GM21529 (cell line): ENCODE results near the gene BLTP3A.
"Not testable (repeated sequence)": the region's sequence is repeated elsewhere in the genome, so short reads cannot be mapped to it uniquely, and the experiment has no call there.

ENCODE experiments used
- ATAC-seq: cut with Tn5 transposase; IDR thresholded peaks from one replicate; pipeline ENCODE4 v1.9.1; 2021; ENCODE audit not compliant: unreplicated experiment

The BLTP3A gene

DNA sequence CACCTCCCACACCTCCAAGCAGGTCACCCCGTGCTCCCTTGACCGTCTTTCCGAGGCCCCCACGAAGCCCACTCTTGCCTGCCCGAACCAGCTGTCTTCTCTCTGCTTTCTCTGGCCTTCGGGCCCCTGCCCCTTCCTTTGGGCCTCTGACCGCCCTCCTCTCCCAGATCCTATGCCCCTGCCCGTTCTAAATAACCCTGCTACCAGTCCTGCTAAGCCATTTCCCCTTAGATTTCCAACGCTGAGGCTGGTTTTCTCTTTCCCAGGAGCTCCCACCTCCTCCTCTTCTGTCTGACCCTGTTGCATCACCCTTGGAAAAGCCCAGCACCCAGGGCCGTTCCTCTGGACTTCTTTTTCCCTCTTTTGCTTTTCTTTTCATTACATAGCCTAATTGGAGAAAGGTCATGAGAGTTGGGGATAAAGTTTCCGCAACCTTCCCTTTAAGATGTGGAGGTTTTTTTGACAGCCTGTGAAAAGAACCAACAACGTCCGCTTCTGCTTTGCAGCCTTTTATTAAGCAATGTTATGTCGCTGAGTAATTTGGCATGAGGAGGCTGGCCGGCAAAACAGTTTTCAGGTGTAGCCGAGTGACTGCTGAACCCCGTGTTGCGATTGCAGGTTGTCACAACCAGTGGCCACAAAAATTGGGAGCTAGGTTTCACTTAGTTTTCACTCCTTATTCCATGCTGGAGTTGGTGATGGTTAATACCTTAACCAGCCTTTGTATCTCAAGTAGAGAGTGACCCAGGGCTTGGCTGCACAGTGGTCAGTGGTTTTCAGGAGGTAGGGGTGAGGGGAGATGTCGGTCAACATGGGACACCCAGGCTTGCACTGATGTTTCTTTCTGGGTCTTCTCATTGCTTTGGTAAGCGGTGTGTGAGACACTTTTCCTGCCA is 970 bp downstream of the BLTP3A start:
- no peak for ATAC-seq

GRCh38 chr6:34793877-34794276 is 2.0 kb downstream of the BLTP3A start:
- ATAC-seq, result no peak

GRCh38 chr6:34795836-34796425 is 4.0 kb downstream of the BLTP3A start:
- ATAC-seq, result no peak

GRCh38 chr6:34798057-34798456 is 6.2 kb downstream of the BLTP3A start:
- no peak for ATAC-seq

- no peak for ATAC-seq
Observed at GRCh38 chr6:34799547-34799946, 7.7 kb downstream of the BLTP3A start.

- ATAC-seq, result no peak
Observed at GRCh38 chr6:34804543-34804942, 12.7 kb downstream of the BLTP3A start.

DNA sequence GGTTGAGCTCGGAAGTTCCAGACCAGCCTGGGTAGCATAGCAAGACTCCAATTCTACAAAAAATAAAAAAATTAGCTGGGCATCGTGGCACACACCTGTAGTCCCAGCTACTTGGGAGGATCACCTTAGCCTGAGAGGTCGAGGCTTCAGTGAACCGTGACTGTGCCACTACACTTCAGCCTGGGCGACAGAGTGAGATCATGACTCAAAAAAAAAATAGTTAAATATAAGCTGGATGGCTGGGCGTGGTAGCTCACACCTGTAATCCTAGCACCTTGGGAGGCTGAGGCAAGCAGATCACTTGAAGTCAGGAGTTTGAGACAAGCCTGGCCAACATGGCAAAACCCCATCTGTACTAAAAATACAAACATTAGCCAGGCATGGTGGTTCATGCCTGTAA is 13.2 kb downstream of the BLTP3A start:
- ATAC-seq, result not testable (repeated sequence)

GRCh38 chr6:34806738-34807453 is 15.0 kb downstream of the BLTP3A start:
- ATAC-seq, result no peak

GRCh38 chr6:34808473-34808872 is 16.6 kb downstream of the BLTP3A start:
- not testable (repeated sequence) for ATAC-seq

- ATAC-seq, result not testable (repeated sequence)
Observed at GRCh38 chr6:34809419-34809818, 17.5 kb downstream of the BLTP3A start.

DNA sequence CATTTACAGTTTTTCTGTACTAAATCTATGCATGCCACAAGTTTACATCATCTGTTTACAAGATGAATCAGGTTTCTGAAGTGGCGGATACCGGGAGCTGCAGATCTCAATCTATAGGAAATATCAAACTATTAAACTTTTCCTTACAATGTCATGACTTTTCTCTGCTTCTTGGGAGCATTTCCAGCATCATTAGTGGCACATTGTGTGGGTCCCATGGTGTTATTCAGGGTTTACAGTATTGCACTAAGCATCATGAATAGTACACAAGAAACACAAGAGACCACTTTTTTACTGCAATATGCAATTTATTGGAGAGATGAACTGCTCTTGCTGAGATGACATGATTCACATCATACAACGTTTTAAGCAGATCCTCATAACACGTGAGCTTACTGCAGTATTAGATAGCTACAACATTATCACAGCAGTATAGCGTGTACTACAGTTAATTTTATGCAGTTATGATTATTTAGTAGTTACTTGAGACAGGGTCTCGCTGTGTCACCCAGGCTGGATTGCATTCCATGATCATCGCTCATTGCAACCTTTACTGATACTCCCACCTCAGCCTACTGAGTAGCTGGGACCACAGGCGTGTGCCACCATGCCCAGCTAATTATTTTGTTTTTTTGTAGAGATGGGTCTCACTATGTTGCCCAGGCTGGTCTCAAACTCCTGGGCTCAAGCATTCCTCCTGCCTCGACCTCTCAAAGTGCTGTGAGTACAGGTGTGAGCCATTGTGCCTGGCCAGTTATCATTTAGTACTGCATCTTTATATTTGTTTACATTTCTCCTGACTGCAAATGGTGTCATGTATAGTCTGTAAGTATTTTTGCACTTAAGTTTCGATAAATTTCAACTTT is 18.4 kb downstream of the BLTP3A start:
- ATAC-seq, result no peak

DNA sequence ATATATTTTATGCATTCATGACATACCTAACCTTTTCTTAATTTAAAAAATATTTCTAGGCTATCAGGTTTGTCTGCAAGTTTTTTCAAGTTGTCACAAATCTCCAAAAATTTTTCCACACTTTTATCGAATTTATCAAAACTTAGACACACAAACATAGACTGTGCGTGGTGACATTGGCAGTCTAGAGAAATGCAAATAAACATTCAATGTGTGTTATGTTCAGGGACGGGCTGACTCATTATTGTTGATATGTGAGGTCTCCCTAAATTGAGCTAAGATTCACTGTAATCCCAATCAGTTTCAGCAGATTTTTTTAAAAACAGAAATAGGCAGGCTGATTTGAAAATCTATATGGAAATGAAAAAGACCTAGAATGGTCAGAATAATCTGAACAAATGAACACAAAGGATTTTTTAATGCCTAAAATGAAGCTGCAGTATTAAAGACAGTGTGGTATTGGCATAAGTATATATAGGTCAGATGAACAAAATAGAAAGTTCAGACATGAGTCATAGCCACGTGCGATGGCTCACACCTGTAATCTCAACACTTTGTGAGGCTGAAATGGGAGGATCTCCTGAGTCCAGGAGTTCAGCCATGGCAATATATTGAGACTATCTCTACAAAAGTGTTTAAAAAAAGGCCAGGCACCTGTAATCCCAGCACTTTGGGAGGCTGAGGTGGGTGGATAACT is 19.2 kb downstream of the BLTP3A start:
- ATAC-seq, result peak; percentile 90

DNA sequence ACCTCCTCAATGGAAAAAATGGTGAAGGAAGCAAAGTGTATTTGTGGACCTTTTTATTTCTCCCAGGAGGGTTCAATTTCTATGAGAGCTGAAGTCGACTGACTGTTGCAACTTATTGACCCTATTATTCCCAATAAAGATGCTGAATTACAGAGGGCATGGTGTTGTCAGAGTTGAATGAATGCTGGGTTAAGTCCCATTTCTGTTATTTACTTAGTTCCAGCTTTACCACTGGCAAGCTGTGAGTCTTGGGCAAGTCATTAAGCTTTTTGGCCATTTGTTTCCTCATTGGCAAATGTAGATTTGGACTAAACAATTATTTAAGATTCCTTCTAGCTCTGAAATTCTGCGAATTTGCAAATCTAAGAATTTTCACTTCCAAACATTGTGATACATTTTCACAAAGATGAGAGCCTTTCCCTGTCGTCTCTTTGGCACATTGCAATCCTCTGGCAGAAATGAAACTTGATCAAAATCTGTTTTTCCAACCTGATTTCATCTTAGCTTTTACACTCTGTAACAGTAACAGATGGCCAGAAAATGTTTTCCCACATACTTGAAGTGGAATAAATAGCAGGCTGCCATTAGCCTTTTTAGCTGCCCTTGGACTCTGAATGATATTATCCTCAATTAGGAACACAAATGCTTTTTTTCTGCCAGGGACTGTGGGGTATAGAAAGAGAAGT is 21.3 kb downstream of the BLTP3A start:
- ATAC-seq, result no peak

GRCh38 chr6:34816635-34817301 is 24.9 kb downstream of the BLTP3A start:
- no peak for ATAC-seq

DNA sequence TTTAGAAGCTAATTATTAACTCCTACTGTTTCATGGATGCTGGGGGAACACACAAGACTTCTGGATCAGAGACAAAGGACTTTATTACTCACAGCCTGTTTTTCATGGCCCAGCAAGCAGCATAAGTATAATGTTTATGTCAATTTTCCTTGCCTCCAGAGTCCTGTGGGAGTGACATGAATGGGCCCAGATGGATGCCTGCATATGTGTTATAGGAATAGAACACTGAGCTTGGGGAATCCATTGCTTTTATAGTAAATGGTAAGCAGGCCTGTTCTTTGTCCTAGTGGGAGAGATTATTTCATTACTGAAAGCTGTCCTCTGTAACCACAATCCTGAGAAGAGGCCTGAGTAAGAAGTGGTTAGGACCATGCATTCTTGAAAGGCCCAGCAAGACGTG is 25.6 kb downstream of the BLTP3A start:
- ATAC-seq, result no peak

DNA sequence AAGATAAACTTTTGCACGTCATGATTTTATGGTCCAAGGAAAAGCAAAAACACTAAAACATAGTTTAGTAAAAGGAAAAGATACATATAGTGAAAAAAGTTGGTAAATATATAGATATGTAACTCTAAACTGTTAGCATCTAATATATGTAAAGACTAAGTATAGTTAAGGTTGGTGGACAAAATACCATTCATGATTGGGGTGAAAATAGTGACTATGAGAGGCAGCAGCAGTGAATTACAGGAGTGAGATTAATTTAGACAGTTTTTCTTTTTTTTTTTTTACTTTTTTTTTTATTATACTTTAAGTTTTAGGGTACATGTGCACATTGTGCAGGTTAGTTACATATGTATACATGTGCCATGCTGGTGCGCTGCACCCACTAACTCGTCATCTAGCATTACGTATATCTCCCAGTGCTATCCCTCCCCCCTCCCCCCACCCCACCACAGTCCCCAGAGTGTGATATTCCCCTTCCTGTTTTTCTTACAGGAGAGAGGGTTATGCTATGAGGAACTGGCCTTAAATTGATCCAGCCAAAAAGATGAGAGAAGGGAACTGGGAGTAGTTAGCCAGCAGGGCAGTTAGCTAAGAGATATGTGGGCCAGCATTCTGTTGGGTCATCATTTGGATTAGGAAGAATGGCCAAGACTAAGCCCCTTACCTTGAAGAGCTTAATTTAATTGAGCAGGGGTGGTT is 27.1 kb downstream of the BLTP3A start:
- not testable (repeated sequence) for ATAC-seq

DNA sequence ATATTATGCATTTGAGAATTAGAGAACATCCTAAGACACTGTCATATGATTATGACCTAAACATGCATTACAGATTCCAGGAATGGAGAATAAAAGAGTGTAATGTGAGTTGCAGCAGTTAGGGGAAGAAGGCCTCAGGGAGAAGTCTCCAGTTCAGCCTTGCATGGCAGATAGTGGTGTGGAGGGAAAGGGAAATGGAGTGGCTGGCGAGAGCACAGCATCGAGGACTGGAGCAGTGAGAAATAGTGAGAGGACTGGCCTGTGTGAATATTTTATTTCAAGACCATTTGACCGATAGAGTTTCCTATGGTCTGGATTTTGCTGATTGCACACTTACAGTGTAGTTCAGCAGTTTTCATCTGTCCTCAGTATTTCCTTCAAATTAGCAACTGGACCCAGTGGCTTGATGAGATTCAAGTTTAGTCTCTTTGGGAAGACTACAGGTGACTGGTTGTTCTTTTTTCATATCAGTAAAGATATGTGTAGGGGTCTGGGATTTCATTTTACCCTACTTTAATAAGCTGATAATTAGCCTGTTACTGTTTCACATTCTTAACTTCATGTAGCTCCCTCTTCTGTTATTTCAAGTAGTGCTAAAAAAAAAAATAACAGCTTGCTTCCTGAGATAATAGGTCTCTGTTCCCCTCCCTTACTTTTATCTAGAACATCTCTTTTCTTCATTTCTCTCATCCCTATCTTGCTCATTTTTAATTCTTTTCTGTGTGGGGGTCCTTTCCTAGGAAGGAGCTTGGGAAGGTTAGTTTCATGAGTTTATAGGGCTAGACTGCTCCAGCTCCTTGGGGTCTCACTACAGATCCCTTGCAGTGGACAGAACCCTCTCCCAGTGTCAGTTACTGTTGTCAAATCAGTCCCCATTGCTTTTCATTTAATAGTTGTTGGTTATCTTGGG is 27.9 kb downstream of the BLTP3A start:
- ATAC-seq, result no peak

- no peak for ATAC-seq
Observed at GRCh38 chr6:34829137-34829536, 37.3 kb downstream of the BLTP3A start.
